ENCODE measurements around the gene SHCBP1L. TPM values are rescaled to one million over a fixed set of nuclear protein-coding genes. Genes with fewer than 3 reads are reported as not detected.

SHCBP1L gene
- total RNA-seq, 4 donors from 2014 or later = 0.22 TPM; not detected in 3

DNA sequence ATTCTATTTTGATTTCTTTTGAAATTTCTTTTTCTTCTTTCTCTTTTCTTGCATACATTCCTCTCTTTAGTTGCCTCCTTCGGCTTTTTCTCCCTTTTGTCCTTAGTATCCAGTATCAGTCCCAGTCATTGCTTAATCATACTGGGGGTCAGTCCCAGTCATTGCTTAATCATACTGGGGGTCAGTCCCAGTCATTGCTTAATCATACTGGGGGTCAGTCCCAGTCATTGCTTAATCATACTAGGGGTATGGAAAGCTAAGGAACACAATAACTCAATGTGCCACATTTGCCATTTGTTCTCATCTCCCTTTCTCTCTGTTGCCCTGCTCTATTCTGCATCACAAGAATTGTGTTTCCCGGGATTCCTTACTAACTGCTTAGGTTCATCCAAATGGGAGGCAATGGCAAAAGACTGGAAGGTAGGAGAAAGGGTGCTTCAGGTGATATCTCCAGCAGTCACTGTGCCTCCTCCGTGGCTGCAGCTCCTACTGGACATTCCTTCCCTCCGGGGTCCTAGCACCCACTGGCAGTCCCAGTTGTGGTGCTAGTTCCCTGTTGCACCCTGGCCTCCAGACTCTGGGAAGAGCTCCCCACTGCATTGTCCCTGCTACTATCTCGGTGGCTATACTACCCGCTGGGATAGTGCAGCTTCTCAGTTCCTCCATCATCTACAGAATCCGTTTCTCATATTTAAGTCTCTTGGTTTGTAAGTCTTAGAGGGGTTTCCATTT is 37.6 kb upstream of the SHCBP1L start:
- TF ChIP-seq, protein P1, sequence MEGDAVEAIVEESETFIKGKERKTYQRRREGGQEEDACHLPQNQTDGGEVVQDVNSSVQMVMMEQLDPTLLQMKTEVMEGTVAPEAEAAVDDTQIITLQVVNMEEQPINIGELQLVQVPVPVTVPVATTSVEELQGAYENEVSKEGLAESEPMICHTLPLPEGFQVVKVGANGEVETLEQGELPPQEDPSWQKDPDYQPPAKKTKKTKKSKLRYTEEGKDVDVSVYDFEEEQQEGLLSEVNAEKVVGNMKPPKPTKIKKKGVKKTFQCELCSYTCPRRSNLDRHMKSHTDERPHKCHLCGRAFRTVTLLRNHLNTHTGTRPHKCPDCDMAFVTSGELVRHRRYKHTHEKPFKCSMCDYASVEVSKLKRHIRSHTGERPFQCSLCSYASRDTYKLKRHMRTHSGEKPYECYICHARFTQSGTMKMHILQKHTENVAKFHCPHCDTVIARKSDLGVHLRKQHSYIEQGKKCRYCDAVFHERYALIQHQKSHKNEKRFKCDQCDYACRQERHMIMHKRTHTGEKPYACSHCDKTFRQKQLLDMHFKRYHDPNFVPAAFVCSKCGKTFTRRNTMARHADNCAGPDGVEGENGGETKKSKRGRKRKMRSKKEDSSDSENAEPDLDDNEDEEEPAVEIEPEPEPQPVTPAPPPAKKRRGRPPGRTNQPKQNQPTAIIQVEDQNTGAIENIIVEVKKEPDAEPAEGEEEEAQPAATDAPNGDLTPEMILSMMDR (IDR thresholded peaks at IDR 0.05; ENCODE audit: low read depth) = no peak

DNA sequence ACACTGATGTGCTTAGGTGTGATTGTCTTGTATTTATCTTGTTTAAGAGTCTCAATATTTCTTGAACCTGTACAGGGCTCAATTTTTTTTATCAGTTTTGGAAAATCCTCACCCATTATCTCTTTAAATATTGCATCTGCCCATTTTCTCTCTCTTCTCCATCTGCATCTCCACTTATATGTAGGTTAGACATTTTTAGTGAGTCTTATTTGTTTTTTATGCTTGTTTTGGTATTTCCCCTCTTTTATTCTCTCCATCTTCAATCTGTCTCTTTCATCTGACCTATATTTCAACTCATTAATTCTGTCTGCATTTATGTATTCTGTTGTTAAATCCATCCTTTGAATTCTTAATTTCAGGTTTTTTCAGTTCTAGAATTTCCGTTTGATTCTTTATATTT is 32.9 kb upstream of the SHCBP1L start:
- TF ChIP-seq, protein P1 (IDR thresholded peaks at IDR 0.05; ENCODE audit: low read depth) = no peak

DNA sequence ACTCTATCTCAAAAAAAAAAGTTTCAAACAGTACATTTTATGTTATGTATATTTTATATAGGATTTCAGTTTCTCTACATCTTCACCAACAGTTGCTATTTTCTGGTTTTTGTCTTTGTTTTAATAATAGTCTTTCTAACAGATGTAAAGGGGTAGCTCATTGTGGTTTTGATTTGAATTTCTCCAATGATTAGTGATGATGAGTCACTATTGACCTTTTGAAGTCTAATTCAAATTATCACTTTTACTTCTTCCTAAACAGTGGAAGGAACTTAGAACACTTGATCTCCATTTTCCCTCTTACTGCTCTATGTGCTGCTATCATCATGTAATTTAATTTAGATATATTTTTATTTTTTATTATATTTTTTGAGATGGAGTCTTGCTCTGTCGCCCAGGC is 31.7 kb upstream of the SHCBP1L start:
- TF ChIP-seq, protein P1 (IDR thresholded peaks at IDR 0.05; ENCODE audit: low read depth) = no peak

DNA sequence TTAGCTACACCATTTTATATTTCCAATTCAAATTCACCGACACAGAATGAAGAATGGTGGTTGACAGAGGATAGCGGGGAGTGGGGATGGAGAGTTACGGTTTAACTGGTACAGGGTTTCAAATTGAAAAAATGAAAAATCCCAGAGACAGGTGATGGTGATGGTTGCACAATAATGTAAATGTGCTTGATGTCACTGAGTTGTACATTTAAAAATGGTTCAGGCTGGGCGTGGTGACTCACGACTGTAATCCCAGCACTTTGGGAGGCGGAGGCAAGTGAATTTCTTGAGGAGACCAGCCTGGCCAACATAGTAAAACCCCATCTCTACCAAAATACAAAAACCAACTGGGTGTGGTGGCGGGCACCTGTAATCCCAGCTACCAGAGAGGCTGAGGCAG is 31.2 kb upstream of the SHCBP1L start:
- TF ChIP-seq, protein P1 (IDR thresholded peaks at IDR 0.05; ENCODE audit: low read depth) = no peak

DNA sequence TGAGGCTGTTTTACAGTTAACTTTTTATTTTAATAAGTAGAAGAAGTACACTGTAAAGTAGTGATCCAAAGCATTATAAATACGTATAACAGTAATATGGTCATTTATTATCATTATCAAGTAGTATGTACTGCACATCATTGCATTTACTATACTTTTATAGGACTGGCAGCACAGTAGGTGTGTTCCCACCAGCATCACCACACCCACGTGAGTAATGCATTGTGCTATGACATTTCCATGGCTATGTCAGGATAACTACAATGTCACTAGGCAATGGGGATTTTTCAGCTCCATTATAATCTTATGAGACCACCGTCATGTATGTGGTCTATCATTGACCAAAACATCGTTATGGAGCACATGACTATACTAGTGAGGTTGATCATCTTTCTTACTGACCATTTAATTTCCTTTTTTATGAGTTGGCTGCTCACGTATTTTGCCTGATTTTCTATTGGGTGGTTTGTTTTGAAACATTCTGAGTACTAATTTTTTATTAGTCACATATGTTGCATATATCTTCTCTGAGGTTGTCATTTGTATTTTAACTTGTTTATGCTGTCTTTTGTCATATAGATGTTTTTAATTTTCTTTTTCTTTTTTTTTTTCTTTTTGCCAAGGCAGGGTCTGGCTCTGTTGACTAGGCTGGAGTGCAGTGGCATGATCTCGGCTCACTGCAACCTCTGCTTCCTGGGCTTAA is 25.3 kb upstream of the SHCBP1L start:
- TF ChIP-seq, protein P1 (IDR thresholded peaks at IDR 0.05; ENCODE audit: low read depth) = no peak

DNA sequence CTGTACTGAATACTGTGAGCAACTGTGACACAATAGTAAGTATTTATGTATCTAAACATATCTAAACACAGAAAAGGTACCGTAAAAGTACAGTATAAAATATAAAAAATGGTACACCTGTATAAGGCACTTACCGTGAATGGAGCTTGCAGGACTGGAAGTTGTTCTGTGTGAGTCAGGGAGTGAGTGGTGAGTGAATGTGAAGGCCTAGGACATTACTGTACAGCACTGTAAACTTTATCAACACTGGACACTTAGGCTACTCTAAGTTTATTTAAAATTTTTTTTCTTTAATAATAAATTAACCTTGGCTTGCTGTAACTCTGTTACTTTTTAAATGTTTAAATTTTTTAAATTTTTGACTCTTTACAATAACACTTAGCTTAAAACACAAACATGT is 24.5 kb upstream of the SHCBP1L start:
- TF ChIP-seq, protein P1 (IDR thresholded peaks at IDR 0.05; ENCODE audit: low read depth) = no peak

DNA sequence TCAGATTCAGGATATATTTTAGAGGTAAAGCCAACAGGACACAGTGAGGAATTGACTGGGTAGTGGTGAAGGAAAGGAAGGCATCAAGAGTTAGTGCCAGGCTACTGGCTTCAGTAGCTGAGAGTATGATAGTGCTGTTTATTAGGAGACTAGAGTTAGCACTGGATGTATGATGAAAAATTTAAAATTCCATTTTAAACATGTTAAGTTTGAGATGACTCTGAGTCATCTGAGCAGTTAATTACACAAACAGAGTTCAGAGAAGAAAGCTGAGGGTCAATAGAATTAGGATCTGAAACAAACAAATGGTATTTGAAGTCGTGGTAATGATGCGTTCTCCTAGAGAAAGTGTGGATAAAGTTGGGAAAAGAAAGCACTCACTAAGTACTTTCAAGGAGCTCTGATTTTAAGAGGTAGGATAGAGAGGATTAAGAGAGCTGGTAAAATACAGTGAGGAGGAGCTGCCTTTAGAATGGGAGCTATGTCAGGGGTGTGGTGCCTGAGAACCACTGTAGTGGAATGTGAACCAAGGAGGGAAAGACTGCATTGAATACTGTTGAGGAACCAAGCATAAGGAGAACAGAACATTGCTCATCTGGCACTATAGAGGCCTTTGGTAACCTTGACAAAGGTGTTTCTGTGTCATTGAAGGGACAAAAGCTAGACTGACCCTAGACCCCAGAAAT is 21.7 kb upstream of the SHCBP1L start:
- TF ChIP-seq, protein P1 (IDR thresholded peaks at IDR 0.05; ENCODE audit: low read depth) = no peak

Measured in subcutaneous adipose tissue (tissue), 4 donors.